ENCODE data around the gene MAL. TPM values are rescaled to one million over a fixed set of nuclear protein-coding genes. Genes with fewer than 3 reads are reported as not detected.
"Not testable (repeated sequence)": the region's sequence is repeated elsewhere in the genome, so short reads cannot be mapped to it uniquely, and the experiment has no call there.

MAL gene
- total and polyA plus RNA-seq, 2 of the 8 experiments (the other 6 are each of a cell fraction or from before 2014, with no cell fraction given), result not detected

- H4K91ac ChIP-seq (replicated peaks; ENCODE audit: insufficient read length, low read length); H3K79me1 ChIP-seq (ENCODE audit: low read depth, low read length); H2BK20ac ChIP-seq (ENCODE audit: low read length); H3K4ac ChIP-seq (replicated peaks; ENCODE audit: insufficient read length, low read depth, low read length); H2BK12ac ChIP-seq (ENCODE audit: low read depth, low read length); H3K27ac ChIP-seq (ENCODE audit: low read depth, low read length); H2BK120ac ChIP-seq (replicated peaks; ENCODE audit: low read depth, low read length); DNase-seq (ENCODE audit: low read depth in 1 of 2, low spot score in 2 of 2); H4K5ac ChIP-seq (ENCODE audit: insufficient read length, low read depth, low read length); POLR2A ChIA-PET (ENCODE audit: partially characterized antibody); H3K14ac ChIP-seq (ENCODE audit: insufficient read length); CTCF ChIA-PET (ENCODE audit: partially characterized antibody); H2AFZ ChIP-seq (ENCODE audit: low read length); H2BK15ac ChIP-seq (ENCODE audit: low read length); H3K36me3 ChIP-seq (ENCODE audit: control insufficient read depth in 2 of 4, insufficient read depth in 4 of 4, low read length in 3 of 4); H3K4me1 ChIP-seq (replicated peaks in 1 of 4; ENCODE audit: control insufficient read depth in 3 of 4, insufficient read depth in 4 of 4, low read length in 3 of 4); H3K27me3 ChIP-seq (replicated peaks in 1 of 4; ENCODE audit: control insufficient read depth in 3 of 4, extremely low read depth in 1 of 4, insufficient read depth in 3 of 4, low read length in 3 of 4); H4K8ac ChIP-seq (ENCODE audit: extremely low read depth, insufficient read depth, low read length); H3K4me2 ChIP-seq (ENCODE audit: insufficient read depth in 1 of 2, low read depth in 2 of 2, low read length in 2 of 2); H3K18ac ChIP-seq (ENCODE audit: extremely low read depth, low read length); H3K56ac ChIP-seq (replicated peaks; ENCODE audit: insufficient read length, low read depth, low read length); H3K4me3 ChIP-seq (ENCODE audit: extremely low read depth in 1 of 4, insufficient read depth in 2 of 4, low read depth in 3 of 4, low read length in 4 of 4); H3K9ac ChIP-seq (replicated peaks in 1 of 4; ENCODE audit: extremely low read depth in 1 of 4, low read depth in 3 of 4, low read length in 3 of 4); FAIRE-seq; H2BK5ac ChIP-seq (ENCODE audit: low read depth, low read length); H3K79me2 ChIP-seq (ENCODE audit: control insufficient read depth in 1 of 2, insufficient read depth in 2 of 2, low read length in 2 of 2); H3K23me2 ChIP-seq (ENCODE audit: low read depth, low read length); H3K23ac ChIP-seq (ENCODE audit: insufficient read length); H4K20me1 ChIP-seq (replicated peaks in 1 of 2; ENCODE audit: control insufficient read depth in 1 of 2, insufficient read depth in 2 of 2, low read length in 2 of 2): not testable (repeated sequence)
- TF ChIP-seq ASH2L (IDR thresholded peaks at IDR 0.05; ENCODE audit: low read length), result peak; percentile 49
- Histone ChIP-seq H3K9me3 (ENCODE audit: insufficient read depth in 2 of 2, low read depth in 1 of 2, low read length in 1 of 2) (peaks cover 91 to 92% of the 10 kb centered on the region in 2 experiments), H2AK5ac (ENCODE audit: low read depth, low read length) (peak overlapping the region; percentile 13; the same call in 1 of the 2 replicates)
- WGBS, 2 experiments (ENCODE audit: extremely low coverage in 1 of 2, insufficient coverage in 1 of 2, insufficient read length in 1 of 2, insufficient replicate concordance in 2 of 2, low coverage in 1 of 2, low lambda C conversion rate in 2 of 2, missing lambda C conversion rate in 1 of 2), result 83% methylated on average over 3 of the region's 3 CpGs; no CpG with 5 or more reads in 1 of the 2 experiments
Observed at GRCh38 chr2:95037841-95038585, 12.5 kb downstream of the MAL start.

Measured in H1 (cell line).